NCI-H1092 (cell line): Measurements from ENCODE around the gene MLH3.

Experiments
- DNase-seq: peaks from one replicate; lab custom pipeline; 2025; lab: John Stamatoyannopoulos, UW

The MLH3 gene

GRCh38 chr14:74983343-74983742, 67.9 kb downstream of the MLH3 start:
- DNase-seq, result no peak

GRCh38 chr14:74982661-74983060, 68.6 kb downstream of the MLH3 start:
- no peak for DNase-seq

GRCh38 chr14:74981833-74982232, 69.4 kb downstream of the MLH3 start:
- no peak for DNase-seq

- DNase-seq, result no peak
Observed at GRCh38 chr14:74981462-74981782, 69.8 kb downstream of the MLH3 start.

- DNase-seq, result no peak
Observed at GRCh38 chr14:74980731-74981461, 70.4 kb downstream of the MLH3 start.

GRCh38 chr14:74980398-74980730, 70.9 kb downstream of the MLH3 start:
- DNase-seq, result peak; percentile 33

GRCh38 chr14:74979442-74980397, 71.5 kb downstream of the MLH3 start:
- peak; percentile 52 for DNase-seq

- DNase-seq, result no peak
Observed at GRCh38 chr14:74979029-74979428, 72.2 kb downstream of the MLH3 start.

GRCh38 chr14:74978416-74978947, 72.8 kb downstream of the MLH3 start:
- DNase-seq, result no peak

- DNase-seq, result no peak
Observed at GRCh38 chr14:74977901-74978385, 73.3 kb downstream of the MLH3 start.

- DNase-seq, result no peak
Observed at GRCh38 chr14:74977164-74977900, 73.9 kb downstream of the MLH3 start.

GRCh38 chr14:74976264-74977113, 74.8 kb downstream of the MLH3 start:
- DNase-seq, result no peak

- DNase-seq, result no peak
Observed at GRCh38 chr14:74975059-74975810, 76.0 kb downstream of the MLH3 start.

- no peak for DNase-seq
Observed at GRCh38 chr14:74974364-74975058, 76.8 kb downstream of the MLH3 start.

- no peak for DNase-seq
Observed at GRCh38 chr14:74973905-74974363, 77.3 kb downstream of the MLH3 start.

- no peak for DNase-seq
Observed at GRCh38 chr14:74973003-74973653, 78.1 kb downstream of the MLH3 start.

GRCh38 chr14:74968811-74969210, 82.5 kb downstream of the MLH3 start:
- DNase-seq, result no peak

GRCh38 chr14:74965486-74966153, 85.6 kb downstream of the MLH3 start:
- no peak for DNase-seq
